Stimulated activated CD4-positive, alpha-beta T cell treated with anti-CD3 and anti-CD28 coated beads, TNF-alpha, amount 100 ng/mL, for 24 hours (primary cell): ENCODE data around the gene ALDH7A1.
A peak's percentile ranks its signal among the peaks of the same experiment; 100 is the strongest.
"Not testable (repeated sequence)": the region's sequence is repeated elsewhere in the genome, so short reads cannot be mapped to it uniquely, and the experiment has no call there.

ENCODE experiments used
- DNase-seq, 3 experiments: peaks; one replicate each; pipeline ENCODE4 v3.0.0-alpha.2; 2020; ENCODE audit warnings: low read depth in 3 of 3

The ALDH7A1 gene

GRCh38 chr5:126595486-126596083, 566 bp upstream of the ALDH7A1 start:
- DNase-seq: no peak

GRCh38 chr5:126591549-126591948, 3.5 kb downstream of the ALDH7A1 start:
- no peak for DNase-seq

- no peak for DNase-seq
Measured at GRCh38 chr5:126589536-126590297, 5.3 kb downstream of the ALDH7A1 start.

GRCh38 chr5:126587551-126588390, 7.2 kb downstream of the ALDH7A1 start:
- no peak for DNase-seq

GRCh38 chr5:126583761-126584160, 11.3 kb downstream of the ALDH7A1 start:
- DNase-seq: no peak

GRCh38 chr5:126579716-126580115, 15.3 kb downstream of the ALDH7A1 start:
- DNase-seq: no peak

GRCh38 chr5:126577415-126577814, 17.6 kb downstream of the ALDH7A1 start:
- DNase-seq: no peak

GRCh38 chr5:126576974-126577373, 18.0 kb downstream of the ALDH7A1 start:
- no peak for DNase-seq

GRCh38 chr5:126575644-126576043, 19.4 kb downstream of the ALDH7A1 start:
- no peak for DNase-seq

- DNase-seq: no peak
Measured at GRCh38 chr5:126568206-126568755, 26.7 kb downstream of the ALDH7A1 start.

- DNase-seq: no peak
Measured at GRCh38 chr5:126562823-126563222, 32.2 kb downstream of the ALDH7A1 start.

GRCh38 chr5:126561908-126562307, 33.1 kb downstream of the ALDH7A1 start:
- DNase-seq: no peak

GRCh38 chr5:126555101-126555500, 39.9 kb downstream of the ALDH7A1 start:
- DNase-seq: not testable (repeated sequence)

GRCh38 chr5:126552614-126553013, 42.4 kb downstream of the ALDH7A1 start:
- no peak for DNase-seq

GRCh38 chr5:126544087-126544740, 50.8 kb downstream of the ALDH7A1 start:
- DNase-seq: peak in 1 of 3 experiments; percentile 29

- DNase-seq: no peak
Measured at GRCh38 chr5:126543660-126544059, 51.4 kb downstream of the ALDH7A1 start.

GRCh38 chr5:126543009-126543408, 52.0 kb downstream of the ALDH7A1 start:
- DNase-seq: no peak

- DNase-seq: no peak
Measured at GRCh38 chr5:126542441-126542840, 52.6 kb downstream of the ALDH7A1 start.

- DNase-seq: no peak
Measured at GRCh38 chr5:126540631-126541030, 54.4 kb downstream of the ALDH7A1 start.

GRCh38 chr5:126538579-126538978, 56.4 kb downstream of the ALDH7A1 start:
- no peak for DNase-seq

- DNase-seq: no peak
Measured at GRCh38 chr5:126536874-126537273, 58.1 kb downstream of the ALDH7A1 start.
